NK-92 (cell line): Measurements from ENCODE around the gene PLCB4.

Experiments
- DNase-seq: peaks from one replicate; lab custom pipeline; 2025; ENCODE audit not compliant: unreplicated experiment; lab: John Stamatoyannopoulos, UW

The PLCB4 gene

DNA sequence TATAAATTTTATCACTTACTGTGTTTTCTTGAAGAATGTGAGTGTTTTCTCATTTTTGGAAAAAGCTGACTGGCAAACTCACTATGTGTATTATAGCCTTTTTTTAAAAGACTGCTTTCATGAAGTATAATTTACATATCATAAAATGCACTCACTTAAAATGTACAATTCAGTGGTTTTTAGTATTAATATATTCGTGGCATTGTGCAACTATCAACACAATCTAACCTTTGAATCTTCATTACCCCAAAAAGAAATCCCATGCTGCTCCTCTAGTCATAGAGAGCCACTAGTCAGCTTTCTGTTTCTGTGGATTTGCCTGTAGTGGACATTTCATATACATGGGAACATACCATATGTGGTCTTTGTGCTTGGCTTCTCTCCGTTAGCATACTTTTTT is 143.8 kb downstream of the PLCB4 start:
- no peak for DNase-seq

DNA sequence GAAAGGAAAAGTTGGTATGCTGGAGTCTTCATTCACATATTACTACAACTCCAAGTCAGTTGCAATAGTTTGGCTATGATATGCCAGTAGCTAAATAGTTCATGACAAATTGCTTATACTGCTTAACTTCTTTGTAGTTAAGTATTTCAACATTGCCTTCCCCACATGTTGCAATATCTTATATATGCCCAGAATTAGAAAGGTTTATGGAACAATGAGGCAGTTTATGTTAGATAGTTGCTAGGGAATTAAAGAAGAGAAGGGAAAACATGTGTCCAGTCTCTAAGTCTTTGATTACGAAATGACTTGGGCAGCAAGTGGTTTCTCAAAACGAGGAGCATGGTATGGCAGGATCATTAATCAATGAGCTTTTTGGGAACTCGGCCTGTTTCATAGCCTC is 145.8 kb downstream of the PLCB4 start:
- DNase-seq: no peak

DNA sequence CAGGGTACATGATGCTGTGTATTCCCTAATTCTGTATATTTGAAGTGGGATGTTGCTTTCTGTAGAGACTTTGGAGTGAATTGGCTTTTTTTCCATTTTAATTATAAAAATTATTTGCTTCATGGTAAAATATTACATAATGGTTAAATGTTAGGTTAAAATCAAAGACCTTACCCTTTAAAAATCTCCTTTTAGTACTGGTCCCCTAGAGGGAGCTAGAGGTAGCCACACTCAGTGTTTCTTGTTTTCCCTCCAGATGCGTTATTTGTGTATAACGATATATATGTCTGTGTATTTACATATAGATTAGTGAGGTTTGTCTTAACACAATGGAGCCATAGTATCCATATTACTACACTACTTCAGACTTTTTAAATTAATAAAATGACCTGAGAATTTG is 146.7 kb downstream of the PLCB4 start:
- no peak for DNase-seq

DNA sequence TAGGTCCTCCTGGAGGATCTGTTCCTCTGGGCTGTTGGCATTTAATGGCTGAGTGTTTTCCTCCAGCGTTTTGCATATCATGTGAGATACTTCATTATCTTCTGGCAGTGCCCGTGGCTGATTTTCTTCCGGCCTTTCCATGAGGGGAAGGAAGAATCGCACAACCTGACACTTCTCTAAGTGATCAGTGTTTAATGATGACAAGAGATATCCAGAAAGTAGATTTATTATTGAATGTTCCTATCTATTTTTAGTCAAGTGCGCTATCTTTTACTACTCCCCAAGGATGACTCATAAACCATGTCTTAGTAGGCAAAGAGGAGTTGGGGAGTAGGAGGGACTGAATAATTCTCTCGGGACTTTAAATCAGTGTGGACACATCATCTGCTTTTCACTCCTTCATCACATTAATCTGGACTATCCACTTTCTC is 149.7 kb downstream of the PLCB4 start:
- no peak for DNase-seq

DNA sequence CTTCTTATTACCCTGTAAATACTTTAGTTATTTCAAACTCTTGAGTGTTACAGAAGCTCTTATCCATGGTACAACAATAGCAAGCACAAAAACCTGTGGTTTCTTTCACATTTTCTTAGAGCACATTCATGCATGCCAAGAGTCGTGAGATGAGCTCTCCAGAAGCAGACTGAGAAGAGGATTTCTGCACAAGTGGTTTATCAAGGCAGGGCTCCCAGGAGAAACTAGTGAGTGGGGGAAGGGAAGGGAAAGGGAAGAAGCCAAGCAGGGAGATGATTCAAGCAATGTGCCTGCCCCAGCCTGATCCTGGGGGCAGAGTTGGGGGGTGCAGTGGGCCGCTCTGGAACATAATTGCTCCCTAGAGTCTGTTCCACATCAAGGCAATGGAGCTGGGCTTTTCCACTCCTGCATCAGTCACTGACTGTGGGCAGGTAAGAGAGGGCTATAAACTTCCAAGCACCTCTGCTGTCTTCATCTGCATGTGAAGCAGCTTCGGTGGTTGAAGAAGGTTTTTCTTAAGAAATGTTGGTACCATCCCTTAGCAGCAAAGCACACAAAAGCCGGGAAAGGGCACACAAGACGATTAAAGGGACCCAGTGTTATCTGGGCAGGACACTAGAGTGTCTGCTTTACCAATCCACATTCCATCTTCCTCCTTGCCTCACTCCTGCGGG is 152.1 kb downstream of the PLCB4 start:
- no peak for DNase-seq

DNA sequence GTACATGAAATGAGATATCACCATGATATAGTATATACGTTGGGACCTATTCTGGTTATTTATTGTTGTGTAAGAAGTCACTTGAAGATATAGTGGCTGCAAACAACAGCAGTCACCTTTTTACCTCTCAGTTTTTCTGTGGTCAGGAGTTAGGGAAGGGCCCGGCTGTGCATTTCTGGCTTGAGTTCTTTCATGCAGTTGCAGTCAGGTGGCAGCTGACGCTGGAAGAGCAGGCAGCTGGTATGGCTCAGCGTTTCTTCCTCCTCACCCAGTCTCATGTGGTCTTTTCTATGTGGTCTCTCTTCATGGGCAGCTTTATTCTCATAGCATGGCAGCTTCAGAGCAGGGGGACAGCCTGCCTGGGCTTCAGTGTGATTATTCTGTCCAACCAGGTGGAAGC is 154.4 kb downstream of the PLCB4 start:
- DNase-seq: no peak

DNA sequence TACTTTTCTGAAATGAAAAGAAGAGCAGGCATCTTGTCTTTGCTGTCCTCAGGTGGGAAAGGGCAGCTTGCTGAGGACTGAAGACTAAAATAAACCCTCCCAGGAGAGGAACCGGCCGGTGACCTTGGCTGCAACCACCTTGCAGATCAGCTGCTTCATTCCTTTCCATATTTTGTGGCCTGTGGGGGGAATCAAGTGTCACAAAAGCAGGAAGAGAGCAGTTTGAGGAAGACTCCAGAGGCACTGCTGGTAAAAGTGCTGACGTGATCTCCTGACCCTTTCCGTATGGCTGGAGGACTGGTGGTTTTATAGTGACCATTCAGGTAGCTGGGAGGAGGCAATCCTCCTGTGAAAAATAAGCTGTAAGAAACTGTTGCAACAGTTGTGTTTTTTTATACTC is 157.0 kb downstream of the PLCB4 start:
- DNase-seq: no peak

DNA sequence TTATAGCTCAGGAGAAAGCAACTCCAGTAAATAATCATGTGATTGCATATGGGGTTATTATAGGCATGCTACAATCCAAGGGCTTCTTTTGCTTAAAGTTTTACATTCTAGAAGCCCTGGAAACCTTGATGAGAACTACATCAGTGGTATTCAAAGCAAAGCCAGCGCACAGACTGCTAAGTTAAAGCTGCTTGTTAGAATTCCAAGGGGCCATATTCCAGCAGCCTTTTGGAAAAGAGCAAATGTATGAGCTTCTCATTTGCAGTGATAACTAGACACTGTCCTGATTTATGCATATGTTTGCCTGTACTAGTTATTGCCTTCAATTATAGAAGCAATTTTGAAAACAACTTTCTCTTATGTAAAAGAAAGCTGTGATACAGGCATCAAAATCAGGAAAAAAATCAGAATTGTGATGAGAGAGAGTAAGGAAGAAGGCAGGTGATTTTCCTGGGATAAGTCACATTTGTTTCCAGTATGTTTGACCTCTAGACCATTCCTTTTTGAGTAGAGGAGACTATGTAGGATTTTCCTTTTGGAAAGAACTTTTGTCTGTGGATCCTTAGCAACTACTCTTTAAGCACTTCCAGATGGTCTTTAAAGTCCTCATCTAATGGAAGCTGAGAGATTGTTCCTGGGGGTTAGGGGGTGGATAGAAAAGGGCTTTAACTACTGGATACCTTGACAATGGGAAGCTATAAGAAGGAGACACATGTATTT is 159.2 kb downstream of the PLCB4 start:
- no peak for DNase-seq

DNA sequence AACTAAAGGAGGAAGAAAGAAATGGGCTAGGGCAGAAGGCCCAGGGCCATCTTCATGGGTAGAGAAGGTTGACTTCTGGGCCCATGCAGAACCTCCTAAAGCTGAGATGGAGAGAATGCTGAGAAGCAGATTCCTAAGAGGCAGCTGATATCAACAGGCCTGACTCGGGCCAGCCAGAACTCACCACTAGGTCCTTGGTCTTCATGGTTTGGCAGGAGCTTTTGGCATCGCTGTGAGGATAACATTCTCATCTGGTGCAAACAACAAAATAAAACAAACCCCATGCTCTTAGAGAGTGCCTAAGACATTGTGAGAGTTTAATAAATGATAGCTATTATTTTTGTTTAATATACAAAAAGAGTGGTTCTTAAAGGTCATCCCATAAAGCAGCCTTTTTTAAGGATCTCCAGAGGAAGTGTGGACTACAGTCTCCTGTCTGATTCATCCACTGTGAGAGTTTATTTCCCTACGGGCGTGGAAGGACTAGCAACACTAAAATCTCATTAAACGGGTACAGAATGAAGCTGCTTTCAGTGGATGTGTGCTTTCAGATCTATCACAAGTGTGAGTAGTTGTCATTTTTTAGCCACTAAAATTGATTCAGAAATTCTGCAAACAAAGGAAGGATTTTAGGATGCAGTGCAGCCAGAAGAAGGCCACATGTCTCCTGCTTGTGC is 160.0 kb downstream of the PLCB4 start:
- DNase-seq: no peak

DNA sequence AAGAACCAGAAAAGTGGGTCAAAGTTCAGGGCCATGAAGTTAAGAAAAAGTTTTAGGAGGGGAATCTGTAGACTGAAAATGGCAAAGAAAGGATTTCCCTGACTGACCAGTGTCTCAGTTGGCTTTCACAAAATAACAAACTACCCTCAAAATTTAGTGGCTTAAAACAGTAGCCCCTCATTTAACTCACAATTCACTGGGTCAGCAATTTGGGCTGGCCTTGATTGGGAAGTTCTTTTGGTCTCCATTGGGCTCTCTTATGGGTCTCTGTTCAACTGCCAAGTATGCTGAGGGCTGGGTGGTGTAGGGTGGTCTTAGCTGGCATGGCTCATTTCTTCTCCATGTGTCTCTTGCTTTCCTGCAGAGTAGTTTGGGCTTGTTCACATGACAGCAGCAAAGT is 161.5 kb downstream of the PLCB4 start:
- no peak for DNase-seq

DNA sequence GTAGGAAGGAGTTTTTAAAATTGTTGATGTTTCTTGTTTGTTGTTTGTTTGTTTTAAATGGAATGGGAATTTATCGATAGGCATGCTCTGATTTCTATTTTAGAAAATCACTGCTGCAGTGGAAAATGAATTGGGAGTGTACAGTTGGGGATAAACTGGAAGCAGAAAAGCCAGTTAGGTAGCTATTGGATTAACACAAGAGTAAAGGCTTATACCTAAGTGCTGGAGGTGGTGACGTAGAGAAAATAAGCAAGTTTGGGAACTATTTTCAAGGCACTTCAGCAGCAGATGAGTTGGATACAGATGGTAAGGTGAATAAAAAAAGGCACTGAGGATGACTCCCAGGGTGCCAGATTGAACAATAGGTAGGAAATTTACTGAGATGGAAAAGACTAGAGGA is 164.9 kb downstream of the PLCB4 start:
- DNase-seq: no peak

DNA sequence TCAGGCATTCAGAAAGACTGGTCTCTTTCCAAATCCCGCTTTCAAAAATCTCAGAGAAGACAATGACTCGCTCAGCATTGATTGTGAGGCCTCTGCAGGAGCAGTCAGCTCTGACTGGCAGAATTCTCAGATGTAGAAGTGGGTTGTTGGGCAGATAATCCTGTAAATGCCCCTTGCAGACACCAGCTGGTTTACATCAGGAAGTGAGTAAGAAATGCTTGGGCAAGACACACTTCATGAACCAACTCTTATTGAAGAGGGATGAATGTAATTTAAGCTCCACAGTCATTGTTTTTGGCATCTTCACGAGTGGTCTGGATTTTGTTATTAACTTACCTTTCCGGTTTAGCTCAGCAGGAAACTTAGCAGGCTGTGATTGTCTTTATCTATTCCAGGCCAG is 166.6 kb downstream of the PLCB4 start:
- no peak for DNase-seq

DNA sequence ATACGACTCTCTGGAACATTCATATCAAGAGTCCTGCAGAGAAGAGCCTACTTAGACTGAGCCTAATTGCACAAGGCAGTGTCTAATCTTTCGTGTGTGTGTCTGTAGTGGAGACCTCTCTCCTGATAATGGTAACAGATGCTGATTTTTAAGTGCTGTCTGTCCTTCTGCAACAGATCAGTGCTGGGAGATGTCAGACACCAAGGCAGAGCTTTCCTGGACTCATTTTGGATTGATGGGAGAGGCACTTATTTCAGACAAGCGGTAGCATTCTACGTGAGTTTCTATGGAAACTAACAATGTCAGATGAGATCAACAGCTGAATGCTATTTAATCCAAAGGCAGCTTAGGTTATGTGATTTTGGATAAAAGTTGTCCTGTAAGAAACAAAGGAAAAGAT is 167.6 kb downstream of the PLCB4 start:
- DNase-seq: no peak

DNA sequence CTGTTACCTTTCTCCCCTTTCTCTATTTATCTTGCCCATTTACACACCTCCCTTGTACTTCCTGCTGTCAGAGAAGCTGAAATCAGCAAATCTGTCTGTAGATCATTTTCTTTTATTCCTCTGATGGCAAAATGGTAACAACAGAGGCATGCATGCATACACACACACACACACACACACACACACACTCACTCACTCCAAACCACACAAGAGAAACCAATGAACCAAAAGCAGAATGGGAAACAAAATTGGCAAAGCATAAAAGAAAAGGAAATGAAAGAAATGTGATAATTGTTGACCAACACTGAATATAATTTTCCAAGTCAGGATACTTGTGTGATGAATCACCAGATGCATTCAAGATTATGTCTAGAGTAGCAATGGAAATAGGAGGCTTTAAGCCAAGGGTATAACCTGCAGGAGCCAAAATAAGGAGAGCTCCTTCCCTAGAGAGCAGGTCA is 172.4 kb downstream of the PLCB4 start:
- no peak for DNase-seq

DNA sequence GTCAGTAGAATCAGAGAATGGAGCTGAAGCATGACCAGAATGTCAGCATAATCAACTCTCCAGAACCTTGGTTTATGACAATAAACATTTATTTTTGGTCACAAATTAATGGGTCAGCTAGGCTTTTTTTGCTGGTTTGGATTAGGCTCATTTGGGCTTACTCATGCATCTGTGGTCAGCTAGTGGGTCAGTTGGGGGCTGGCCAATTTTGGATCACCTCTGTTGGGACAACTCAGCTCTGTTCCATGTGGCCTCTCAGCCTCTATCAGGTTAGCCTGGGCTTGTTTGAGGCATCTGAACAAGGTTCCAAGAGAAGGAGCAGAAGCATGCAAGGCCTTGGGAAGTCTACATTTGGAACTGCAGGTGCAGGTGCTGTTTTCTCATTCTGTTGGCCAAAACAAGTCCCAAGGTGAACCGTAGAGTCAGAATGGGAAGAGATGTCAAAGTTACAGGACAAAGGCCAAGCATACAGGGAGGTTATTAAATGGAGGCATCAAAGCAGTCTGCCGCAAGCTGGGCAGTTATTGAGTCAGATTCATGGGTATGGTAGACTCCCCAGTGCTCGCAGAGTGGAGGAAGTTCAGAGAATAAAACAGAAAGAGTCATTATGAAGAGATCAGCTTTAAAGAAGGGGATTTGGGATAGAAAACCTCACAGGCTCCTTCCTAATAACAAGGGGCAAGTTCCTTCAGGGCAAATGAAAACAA is 173.0 kb downstream of the PLCB4 start:
- DNase-seq: no peak

DNA sequence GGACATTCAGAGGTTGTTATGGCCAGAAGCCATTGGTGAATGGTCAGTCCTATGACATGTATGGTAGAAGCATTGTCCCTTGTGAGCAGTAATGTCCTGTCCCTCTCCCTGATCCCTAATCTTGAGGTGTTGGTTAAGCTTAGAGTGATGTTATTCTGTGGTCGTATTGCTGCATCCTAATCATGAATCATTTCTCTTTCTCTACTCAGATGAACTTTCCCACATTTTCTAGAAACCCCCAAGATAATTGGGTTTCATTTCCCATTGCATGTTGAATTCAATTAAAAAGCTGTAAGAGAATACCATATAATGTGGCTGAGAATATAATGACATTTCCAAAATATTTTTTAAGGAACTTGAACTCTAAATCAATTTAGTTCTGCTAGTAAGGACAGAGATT is 175.1 kb downstream of the PLCB4 start:
- no peak for DNase-seq

DNA sequence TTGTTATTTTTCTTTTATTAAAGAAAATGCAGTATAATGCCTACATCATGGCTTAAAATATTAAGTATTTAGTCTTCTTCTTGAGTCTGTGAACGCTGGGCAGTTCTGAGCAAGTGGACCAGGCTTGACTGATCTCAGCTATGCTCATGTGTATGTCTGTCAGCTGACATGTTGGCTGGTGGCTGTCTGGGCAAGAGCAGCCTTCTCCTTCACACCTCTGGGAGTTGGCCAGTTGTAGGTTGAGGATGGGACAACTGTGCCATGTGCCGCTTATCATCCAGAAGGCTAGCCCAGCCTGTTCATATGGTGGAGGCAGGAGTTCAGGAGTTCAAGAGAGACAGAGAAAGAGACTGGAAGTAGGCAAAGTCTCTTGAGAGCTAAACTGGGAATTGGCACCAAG is 175.9 kb downstream of the PLCB4 start:
- no peak for DNase-seq

DNA sequence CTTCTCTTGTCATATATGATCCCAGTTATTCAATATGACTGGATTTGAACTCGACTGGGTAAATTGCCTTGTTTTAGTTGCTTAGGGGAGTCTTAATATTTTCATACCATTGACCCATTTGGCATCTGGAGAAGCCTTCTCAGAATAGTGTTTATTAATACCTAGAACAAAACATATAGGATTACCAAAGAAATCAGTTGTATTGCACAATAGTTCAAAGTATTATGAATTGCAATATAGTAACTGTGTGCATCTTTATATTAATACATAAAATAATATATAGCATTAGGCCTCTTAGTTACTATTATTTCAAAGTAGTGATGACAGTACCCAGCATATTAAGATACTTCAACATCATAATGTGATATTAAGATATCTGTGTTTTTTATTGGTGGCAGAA is 177.8 kb downstream of the PLCB4 start:
- no peak for DNase-seq

DNA sequence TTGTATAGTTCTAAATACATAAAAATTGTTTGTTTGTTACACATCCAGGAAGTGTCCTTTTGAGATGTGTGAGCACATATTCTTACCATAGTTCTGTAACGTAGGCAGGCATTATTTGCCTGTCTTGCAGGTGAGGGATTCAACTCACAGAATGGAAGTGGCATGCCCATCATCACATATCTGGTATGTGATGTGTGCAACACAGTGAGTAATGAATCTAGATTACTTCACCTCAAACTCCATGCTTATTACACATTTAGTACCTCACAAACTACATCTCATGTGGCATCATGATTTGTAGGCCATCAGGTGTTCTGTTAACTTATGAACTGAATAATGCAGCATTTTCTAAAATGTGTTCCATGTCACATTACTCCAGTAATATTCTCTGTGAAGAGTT is 181.6 kb downstream of the PLCB4 start:
- DNase-seq: no peak

DNA sequence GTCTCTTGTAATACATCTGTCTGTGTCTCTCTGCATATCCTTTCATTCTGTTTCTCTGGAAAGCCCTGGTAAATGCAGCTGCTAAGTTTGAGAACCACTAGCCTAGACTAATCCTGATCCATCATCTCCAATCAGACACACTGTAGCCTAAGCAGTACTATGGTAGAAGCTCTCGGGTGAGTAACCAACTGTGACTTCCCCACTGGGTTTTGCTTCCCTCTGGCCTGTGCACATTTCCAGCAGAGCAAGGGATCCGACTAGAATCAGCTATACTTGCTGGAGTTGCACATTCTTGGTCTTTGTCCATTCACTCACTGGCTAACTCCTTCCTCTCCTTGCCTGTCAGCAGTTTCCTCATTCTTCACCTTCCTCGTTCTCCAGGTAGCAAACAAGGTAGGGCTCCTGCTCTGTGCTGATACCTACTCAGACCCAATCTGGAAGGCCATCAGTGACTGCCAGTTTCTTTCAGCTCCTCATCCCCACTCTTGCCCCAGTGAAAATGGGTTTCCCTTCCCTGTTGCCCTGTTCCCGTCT is 184.2 kb downstream of the PLCB4 start:
- DNase-seq: no peak

DNA sequence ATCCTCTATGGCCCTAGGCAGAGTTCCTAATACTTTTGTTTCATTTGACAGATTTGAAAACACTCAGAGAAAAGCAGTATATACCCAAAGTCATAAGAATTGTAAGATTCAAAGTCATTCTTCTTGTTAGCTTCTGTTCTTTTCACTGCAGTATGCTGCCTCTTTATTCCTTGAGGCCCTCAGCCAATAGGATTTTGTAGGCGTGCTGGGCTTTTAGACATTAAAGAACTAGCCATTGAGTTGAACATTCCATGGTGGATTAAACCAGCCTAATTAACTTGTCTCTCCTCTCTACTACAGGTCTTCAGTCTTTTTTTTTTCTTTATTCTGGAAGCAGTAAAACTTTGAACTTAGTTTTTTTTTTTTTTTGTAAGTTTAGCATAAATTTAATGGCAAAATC is 186.3 kb downstream of the PLCB4 start:
- no peak for DNase-seq
